ENCODE results near the gene SLC39A3.

- TF ChIP-seq, protein P1, sequence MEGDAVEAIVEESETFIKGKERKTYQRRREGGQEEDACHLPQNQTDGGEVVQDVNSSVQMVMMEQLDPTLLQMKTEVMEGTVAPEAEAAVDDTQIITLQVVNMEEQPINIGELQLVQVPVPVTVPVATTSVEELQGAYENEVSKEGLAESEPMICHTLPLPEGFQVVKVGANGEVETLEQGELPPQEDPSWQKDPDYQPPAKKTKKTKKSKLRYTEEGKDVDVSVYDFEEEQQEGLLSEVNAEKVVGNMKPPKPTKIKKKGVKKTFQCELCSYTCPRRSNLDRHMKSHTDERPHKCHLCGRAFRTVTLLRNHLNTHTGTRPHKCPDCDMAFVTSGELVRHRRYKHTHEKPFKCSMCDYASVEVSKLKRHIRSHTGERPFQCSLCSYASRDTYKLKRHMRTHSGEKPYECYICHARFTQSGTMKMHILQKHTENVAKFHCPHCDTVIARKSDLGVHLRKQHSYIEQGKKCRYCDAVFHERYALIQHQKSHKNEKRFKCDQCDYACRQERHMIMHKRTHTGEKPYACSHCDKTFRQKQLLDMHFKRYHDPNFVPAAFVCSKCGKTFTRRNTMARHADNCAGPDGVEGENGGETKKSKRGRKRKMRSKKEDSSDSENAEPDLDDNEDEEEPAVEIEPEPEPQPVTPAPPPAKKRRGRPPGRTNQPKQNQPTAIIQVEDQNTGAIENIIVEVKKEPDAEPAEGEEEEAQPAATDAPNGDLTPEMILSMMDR (IDR thresholded peaks at IDR 0.05): no peak
- no peak for TF ChIP-seq REST (IDR thresholded peaks at IDR 0.05; ENCODE audit: insufficient read depth in 1 of 2, low read depth in 2 of 2, low read length in 1 of 2)
Measured at GRCh38 chr19:2727640-2727944, 12.2 kb downstream of the SLC39A3 start.
